ENCODE results near the gene MTR.

The MTR gene

DNA sequence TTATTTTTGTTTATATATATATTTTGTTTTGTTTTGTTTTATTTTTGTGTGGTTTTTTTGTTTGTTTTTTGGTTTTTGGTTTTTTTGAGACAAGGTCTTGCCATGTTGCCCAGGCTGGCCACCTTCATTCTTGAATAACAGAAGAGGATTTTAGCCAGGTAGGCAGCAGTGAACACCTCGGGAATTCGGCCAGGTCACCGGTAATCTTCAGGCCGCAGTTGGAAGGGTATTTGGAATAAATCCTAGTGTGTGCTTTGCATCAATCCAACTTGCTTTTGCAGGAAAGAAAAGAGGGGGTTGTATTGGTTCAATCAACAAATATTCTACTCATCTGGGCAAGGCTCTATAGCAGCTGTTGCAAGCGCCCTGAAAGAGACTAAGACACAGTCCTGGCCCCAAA lies 155.3 kb downstream of the MTR start:
- DNase-seq (ENCODE audit: low spot score in 2 of 2): no peak
- no peaks in the 10 kb centered on the region for H3K27me3 ChIP-seq (ENCODE audit: low read depth)
- in situ Hi-C loops (cut with MboI; ENCODE audit: low sequenced_read_pairs): no loop called here
- peaks cover 5% of the 10 kb centered on the region; the same call in 1 of the 2 replicates for H3K4me1 ChIP-seq
- no peaks in the 10 kb centered on the region for H3K36me3 ChIP-seq (replicated peaks)
- no peak overlapping the region for H3K4me3 ChIP-seq
- H3K9me3 ChIP-seq: no peaks in the 10 kb centered on the region

DNA sequence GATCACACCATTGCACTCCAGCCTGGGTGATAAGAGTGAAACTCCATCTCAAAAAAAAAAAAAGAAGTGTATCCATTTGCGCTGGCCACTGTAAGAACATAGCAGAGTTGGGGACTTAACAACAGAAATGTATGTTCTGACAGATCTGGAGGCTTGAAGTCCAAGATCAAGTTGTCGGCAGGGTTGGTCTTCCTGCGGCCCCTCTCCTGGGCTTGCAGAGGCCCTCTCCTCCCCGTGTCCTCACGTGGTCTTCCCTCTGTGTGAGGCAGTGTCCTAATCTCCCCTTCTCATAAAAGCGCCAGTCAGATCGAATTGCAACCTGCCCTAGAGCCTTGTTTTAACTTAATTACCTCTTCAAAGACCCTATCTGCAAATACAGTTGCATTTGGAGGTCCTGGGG lies 156.6 kb downstream of the MTR start:
- Histone ChIP-seq H3K27me3 (ENCODE audit: low read depth) (no peaks in the 10 kb centered on the region), H3K4me1 (peaks cover 5% of the 10 kb centered on the region; the same call in 1 of the 2 replicates), H3K4me3 (no peak overlapping the region), H3K9me3 (no peaks in the 10 kb centered on the region), H3K36me3 (replicated peaks) (no peaks in the 10 kb centered on the region)
- in situ Hi-C loops (cut with MboI; ENCODE audit: low sequenced_read_pairs): no loop called here
- peak in 1 of 2 experiments; percentile 9 for DNase-seq (ENCODE audit: low spot score in 2 of 2)

DNA sequence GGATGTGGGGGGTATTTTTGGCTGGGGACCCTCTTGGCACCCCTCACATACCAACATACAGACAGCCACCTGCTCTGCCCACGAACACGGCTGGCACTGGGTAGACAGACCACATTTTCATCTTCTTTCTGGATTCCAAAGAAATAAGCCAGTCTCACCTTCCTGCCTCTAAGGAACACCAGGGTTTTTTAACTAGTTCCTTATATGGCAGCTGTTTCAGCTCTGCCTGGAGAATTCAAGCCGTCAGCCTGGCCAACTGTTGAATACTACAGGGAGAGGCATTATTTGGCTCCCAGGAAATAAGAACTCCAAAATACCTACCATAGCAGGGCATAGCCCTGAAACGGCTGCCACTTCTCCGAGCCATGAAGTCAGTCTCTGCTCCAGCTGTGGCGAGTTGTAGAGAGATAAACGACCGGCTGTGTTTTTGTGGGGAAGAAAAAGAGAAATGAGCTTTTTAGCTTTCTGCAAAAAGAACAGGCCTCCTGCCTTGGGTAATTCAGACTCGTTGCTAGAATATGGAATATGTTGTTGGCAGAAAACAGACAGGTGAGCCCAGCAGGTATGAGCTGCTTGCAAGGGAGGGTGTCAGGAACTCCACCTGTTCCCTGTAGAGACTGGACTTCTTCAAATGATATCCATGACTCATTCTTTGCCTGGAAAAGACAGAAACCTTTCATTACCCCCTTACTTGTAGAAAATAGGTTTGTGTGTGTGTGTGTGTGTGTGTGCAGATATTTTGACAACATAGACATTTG lies 157.3 kb downstream of the MTR start:
- in situ Hi-C loops (cut with MboI; ENCODE audit: low sequenced_read_pairs): no loop called here
- no peak for DNase-seq (ENCODE audit: low spot score in 2 of 2)
- Histone ChIP-seq H3K9me3 (no peaks in the 10 kb centered on the region), H3K27me3 (ENCODE audit: low read depth) (no peaks in the 10 kb centered on the region), H3K36me3 (replicated peaks) (no peaks in the 10 kb centered on the region), H3K4me1 (peaks cover 5% of the 10 kb centered on the region; the same call in 1 of the 2 replicates), H3K4me3 (no peak overlapping the region)

DNA sequence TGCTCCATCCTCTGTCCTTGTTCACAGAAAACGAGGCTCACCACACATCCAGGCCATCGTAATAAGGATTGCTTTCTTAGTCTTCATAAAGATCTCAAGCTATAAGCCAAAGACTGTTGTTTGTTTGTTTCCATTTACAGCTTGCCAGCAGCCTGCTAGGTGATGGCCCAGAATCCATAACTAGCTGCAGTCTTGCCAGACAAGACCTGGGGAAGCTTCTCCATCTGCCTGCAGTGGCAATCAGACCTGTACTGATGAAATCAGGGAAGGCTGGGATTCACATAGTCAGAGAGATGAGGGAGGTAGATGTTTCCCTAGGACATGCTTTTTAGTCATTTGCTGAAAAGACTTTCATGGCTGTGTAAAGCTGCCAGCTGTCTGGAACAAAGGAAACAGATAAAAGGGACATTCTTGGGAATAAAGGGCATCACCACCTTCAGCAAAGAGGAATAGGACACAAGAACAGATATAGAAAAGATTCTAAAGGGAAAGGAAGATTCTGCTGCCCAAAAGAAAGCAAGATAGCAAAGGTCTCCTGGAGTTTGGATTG lies 158.1 kb downstream of the MTR start:
- Histone ChIP-seq H3K4me1 (peaks cover 5% of the 10 kb centered on the region; the same call in 1 of the 2 replicates), H3K36me3 (replicated peaks) (no peaks in the 10 kb centered on the region), H3K27me3 (ENCODE audit: low read depth) (no peaks in the 10 kb centered on the region), H3K4me3 (no peak overlapping the region), H3K9me3 (no peaks in the 10 kb centered on the region)
- in situ Hi-C loops (cut with MboI; ENCODE audit: low sequenced_read_pairs): no loop called here
- no peak for DNase-seq (ENCODE audit: low spot score in 2 of 2)
